ENCODE results near the gene SYNPO2.

SYNPO2 gene

GRCh38 chr4:119100655-119101054 is 212.0 kb downstream of the SYNPO2 start:
- in situ Hi-C loops (cut with HindIII; ENCODE audit: low sequenced_read_pairs): loop anchor here (5.0 kb wide), 1 partner anchor 33 kb away; no protein-coding TSS in a partner anchor

DNA sequence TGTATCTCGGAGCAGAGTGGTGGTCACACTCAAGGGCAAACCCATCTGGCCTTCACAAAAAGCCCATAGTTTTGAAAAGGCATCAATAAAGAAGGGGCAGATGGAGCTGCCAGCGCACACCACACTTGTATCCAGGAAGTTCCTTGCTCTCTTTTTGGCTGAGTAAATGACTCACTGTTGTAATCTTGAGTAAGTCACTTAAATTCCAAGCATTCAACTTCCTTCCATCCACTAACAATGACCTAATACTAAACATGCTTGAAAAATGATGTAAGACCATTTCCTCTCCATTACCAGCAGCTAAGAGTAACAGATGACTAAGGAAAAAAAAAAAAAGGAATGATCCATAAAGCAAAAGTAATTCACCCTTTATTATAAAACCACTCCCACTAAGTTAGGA is 214.6 kb downstream of the SYNPO2 start:
- in situ Hi-C loops (cut with HindIII; ENCODE audit: low sequenced_read_pairs): loop anchor here (5.0 kb wide), 1 partner anchor 36 kb away; no protein-coding TSS in a partner anchor

GRCh38 chr4:119104644-119105273 is 216.1 kb downstream of the SYNPO2 start:
- in situ Hi-C loops (cut with HindIII; ENCODE audit: low sequenced_read_pairs): loop anchor here (5.0 kb wide), 1 partner anchor 37 kb away; no protein-coding TSS in a partner anchor

DNA sequence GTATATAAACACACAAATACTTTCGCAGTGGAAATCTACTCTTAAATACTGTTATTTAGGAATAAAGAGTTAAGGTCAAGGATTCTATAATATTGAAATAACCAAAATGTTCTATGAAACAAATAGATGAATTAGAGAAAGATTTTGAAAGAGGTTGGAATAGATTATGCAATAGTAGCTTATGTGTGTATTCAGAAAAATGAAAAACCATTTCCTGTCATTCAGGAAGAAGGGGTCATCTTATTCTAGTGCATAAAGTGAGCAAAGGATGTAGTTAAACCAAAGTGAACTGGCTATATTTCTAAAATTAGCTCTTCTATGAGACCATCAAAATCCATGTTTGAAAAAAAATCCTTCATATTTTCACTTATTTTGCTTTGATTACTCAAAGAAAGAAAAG is 217.0 kb downstream of the SYNPO2 start:
- in situ Hi-C loops (cut with HindIII; ENCODE audit: low sequenced_read_pairs): no loop called here

DNA sequence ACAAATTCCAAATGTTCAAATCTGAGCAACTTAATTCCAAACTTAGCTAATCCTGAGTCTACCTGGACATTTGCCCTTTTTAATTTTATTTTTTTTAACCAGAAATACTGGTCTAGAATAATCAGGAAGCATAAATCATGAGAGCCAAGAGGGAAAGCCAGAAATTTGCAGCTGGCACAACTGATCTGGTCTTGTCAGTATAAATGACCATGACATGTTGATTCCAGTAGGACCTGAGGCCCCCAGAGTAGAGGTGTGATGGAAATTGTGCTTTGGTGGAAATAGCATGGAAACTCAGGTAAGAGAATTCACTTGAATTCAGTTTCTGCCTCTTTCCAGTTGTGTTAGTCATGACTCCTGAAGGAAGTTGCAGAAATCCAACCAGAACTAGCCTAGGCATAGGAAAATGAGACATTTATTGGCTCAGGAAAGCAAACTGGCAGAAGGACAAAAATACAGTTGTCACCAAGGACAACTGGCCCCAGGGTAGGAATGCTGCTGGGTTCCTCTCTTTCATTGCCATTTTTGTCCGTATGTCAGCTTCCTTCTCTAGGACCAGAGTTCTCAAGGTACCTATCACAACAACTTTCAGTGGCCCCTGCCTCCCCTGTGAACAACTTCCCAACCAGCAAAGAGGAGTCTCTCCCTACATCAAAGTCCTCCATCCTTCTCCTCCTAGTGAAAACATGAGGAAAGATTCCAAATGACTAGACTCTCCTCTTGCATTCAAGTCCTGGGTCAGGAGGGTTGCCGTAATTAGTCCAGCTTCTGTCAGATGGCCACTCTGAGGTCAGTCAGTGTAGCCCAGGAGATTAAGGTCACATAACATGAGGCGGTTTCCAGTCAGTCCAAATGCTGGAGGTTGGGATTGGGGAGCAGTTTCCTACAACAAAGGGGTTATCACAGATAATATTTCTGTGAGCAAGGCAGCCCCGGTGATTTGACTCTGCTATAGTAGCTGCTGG is 217.7 kb downstream of the SYNPO2 start:
- in situ Hi-C loops (cut with HindIII; ENCODE audit: low sequenced_read_pairs): no loop called here

DNA sequence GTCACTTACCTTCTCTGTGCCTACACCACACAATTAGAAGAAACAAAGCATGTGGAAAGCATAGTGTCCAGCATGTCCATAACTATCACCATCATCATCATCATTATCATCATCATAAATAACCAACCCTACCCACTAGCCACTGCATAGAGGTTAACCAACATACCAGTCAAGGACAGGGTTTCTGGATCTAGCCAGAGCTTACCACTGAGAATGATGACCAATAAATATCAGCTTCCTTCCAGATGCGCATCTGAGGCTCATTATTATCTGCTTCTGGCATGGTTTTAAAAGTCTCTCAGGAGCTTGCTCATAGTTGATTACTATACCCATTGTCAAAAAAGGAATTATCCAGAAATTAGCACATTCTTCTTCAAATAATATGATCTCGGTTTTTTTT is 221.5 kb downstream of the SYNPO2 start:
- in situ Hi-C loops (cut with HindIII; ENCODE audit: low sequenced_read_pairs): no loop called here

Measured in DLD1 (cell line).